ENCODE data around the gene GCN1.

Gene GCN1

GRCh38 chr12:120181991-120182631 lies 12.4 kb downstream of the GCN1 start:
- no peak for DNase-seq

- no peak for DNase-seq
Measured at GRCh38 chr12:120180975-120181374, 13.5 kb downstream of the GCN1 start.

- DNase-seq, result no peak
Measured at GRCh38 chr12:120175537-120175936, 19.0 kb downstream of the GCN1 start.

GRCh38 chr12:120175062-120175461 lies 19.5 kb downstream of the GCN1 start:
- DNase-seq, result no peak

DNA sequence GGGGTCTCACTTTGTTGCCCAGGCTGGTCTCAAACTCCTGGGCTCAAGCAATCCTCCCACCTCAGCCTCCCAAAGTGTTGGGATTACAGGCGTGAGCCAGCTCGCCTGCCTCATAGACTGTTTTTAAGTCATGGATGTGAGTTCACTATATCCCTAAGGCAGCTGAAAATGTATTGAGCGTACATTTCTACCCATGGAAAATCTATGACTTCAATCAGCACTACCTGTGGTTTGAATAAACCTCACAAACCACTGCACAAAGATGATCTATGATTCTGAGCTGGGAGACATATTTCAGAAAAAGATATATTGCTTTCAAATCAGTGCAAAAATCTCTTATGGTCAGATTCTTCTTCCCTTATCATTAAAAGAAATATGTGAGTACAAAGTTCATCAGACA lies 22.5 kb downstream of the GCN1 start:
- peak in 1 of 5 experiments; percentile 35 for DNase-seq

- no peak for DNase-seq
Measured at GRCh38 chr12:120170631-120171030, 23.9 kb downstream of the GCN1 start.

DNA sequence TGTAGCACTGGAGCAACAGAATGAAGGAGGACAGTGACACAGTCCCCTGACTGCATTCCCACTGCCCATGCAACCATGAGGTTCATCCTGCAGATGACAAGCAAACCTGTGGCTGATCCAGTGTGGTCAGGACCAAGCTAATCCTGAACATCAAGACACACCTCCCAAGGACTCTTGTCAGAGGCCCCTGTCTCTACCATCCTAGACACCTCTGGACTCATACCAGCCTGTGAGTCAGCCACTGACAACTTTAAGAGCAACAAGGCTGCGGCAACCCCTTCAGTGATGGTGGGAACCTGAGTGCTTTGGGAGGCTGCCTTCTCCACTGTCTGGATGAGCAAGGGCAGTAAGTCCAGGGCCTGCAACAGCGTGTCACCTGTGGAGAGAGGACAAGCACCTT lies 24.6 kb downstream of the GCN1 start:
- no peak for DNase-seq

- no peak for DNase-seq
Measured at GRCh38 chr12:120168337-120168736, 26.2 kb downstream of the GCN1 start.

GRCh38 chr12:120167529-120168095 lies 26.9 kb downstream of the GCN1 start:
- no peak for DNase-seq

- no peak for DNase-seq
Measured at GRCh38 chr12:120164293-120164692, 30.2 kb downstream of the GCN1 start.

DNA sequence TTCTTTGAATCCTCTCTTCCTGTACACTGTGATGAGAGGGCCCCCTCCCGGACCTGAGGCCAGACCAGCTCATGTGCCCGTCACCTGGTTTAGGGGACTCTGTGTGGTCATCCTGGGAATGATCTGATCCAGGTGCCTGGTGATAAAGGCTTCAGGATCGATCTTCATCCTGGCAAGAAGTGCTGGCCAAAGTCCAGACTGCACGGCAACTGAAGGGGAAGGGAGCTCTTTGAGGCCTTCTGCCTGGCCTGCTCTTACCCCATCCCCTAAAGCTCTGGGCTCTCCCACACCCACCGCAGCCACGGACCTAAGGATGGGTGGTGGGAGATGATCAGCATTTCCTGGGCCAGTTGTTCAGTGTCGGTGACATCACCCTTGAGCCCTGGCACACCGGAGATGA lies 31.8 kb downstream of the GCN1 start:
- no peak for DNase-seq

DNA sequence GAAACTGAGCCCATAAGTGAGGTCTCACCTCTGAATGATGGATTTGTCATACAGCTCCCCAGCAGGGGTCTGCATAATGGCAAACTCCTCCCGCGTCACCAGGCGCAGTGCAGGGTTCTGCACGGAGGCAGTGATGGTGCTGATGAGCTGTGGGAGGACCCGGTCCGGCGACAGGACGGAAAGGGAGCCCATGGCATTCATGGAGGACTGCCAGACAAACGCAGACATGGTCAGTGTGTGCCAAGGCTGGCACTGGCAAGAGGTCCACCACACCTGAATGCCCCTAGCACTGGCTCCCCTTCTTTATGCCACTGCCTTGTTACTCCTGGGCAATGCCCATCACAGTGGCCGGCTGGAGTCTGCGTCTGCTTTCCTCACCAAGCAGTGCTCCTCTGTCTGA lies 32.7 kb downstream of the GCN1 start:
- no peak for DNase-seq

GRCh38 chr12:120159509-120160237 lies 34.8 kb downstream of the GCN1 start:
- DNase-seq, result no peak

DNA sequence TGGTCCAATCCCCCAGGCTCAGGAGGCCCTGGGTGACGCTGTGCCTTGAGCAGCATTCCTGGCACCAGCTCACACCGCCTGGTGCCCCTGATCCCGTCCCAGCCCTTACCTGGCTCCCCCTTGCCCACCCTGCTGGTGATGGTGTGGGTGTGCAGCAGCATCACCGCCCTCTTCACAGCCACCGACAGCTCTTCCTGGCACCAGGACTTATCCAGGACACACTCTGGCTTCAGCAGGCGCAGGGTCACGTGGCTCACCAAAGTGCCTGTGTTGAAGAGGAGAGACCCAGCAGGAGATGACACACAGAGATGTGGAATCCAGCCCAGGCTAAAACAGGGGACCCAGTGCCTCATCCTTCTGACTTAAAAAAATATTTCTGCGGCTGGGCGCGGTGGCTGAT lies 36.2 kb downstream of the GCN1 start:
- no peak for DNase-seq

GRCh38 chr12:120157678-120158077 lies 36.8 kb downstream of the GCN1 start:
- DNase-seq, result no peak

DNA sequence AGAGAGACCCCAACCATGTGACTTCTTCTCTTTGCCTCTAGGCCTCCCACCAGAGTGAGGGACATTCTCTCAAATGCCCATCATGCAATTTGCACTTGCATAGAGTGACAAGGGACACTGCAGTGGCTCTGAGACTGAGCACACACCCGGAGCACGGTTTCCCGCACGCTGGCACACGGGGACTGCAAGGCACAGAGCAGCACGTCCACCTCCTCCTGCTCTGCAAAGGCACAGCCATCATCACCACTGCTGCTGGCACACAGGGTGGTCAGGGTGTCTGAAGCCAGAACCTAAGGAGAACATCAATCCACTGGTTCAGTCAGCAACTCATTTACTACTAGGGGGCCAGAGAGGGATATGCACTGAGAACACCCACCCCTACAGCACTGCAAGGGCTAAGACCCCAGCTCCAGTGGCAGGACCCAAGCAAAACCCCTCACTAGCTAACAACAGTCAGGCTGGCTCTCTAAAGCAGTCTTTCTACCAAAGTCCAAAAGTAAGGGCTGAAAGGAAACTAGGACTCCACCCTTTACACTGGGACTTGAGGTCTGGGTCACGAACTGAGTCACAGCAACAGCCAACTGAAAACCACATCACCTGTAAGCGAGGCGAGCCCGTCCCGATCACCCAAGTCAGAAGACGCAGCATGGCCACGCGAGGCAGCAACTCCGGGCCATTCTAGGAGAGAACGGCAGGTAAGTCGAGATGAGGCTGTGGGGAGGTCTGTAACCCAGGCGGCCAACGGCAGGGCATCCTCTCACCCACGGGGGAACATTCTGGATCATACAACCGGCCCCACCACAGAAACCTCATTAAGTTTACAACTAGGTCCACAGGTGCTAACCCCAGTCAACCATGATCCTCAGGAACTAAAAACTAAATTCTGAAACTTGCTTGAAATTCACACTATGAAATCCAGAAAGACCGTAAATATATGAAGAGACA lies 37.9 kb downstream of the GCN1 start:
- peak in 1 of 5 experiments; percentile 11 for DNase-seq

DNA sequence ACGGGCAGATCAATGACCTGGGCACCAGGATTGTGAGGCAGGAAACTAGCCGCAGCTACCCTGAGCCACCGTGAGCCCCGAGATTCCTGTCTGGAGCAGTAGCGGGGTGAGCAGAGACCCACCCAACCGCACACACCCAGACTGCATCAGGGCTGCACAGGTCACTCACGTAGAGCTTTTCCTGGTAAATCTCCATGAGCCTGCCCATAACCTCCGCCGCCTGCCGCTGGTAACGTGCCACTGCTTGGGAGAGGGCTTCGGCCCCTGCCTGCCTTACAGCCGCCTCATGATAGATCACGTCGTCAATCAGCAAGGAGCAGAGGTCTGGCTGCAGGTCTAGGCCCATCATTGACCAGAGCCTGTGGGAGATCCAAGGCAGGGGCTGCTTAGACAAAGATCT lies 39.4 kb downstream of the GCN1 start:
- no peak for DNase-seq

DNA sequence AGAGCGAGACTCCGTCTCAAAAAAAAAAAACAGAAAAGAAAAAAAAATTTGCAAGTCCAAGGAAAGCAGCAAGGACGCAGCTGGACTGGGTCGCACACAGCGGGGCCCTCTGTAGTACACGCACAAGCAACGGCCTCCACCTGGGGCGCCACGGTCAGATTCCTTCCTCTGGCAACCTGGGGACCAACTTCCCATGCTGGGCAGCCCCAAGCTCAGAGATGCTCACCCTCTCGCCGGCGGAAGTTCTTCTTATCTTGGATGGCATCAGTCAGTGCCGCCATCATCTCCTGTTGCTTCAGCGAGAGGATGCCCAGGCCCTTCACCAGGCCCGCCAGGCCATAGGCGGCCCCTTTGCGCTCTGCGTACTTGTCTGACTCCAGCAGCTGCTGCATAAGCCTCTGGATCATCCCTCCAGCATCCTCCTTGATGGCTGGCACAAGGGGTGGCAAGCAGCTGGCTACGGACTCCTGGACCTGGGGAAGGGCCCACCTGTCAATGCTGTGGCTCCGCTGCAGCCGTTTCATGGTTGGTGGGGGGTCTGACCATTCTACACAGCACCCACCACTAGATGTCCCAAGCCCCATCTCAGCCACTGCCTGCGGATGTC lies 43.5 kb downstream of the GCN1 start:
- no peak for DNase-seq

DNA sequence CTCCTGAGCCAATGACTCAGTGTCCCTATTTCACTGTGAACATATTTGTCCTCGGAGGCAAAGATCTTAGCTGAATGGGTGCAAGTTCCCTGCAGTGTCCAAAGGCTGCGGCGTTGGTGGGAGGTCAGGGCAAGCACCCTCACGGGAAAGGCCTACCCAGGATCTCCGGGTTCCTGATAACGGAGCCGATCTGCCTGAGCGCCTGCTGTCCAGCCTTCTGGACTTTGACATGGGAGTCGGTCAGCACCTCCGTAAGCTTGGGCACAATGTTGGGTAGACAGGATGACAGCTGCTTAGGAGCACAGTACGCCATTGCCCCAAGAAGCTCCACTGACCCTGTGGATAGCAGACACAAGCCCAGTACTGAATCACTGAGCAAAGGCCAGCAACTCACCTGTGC lies 46.5 kb downstream of the GCN1 start:
- no peak for DNase-seq

DNA sequence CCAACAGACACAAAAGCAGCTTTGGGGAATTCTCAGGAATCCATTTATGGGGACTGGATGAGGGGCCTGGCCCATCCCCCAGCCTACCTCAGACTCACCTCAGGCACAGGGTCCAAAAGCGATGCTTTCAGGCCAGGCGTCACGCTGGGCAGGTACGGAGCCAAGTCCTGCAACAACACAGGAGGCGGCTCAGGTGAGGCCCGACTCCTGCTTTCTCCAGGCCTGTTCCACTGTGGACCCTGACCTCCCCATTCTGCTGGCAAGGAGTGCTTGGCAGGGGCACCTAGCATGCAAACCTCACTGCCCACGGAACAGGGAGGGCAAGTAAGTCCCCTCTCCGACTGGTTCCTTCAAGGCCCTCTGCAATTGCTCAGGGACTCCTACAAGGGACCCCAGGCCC lies 49.4 kb downstream of the GCN1 start:
- no peak for DNase-seq

DNA sequence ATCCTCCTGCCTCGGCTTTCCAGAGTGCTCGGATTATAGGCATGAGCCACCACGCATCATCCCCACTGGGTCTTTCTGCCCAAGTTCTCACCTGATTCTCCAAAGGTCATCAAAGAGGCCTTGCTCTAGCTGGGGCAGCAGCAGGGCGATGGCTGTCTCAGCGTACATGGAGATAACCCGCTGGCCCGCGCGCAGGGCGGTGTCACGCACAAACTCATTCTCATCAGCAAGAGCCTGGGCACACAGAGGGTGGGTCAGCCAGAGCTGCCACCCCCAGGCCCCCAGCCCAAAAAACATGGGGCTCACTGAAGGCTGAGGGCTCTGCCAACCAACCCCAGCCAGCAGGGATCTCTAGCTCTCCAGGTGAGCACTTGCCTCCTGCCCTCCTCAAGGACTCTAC lies 50.3 kb downstream of the GCN1 start:
- no peak for DNase-seq

DNA sequence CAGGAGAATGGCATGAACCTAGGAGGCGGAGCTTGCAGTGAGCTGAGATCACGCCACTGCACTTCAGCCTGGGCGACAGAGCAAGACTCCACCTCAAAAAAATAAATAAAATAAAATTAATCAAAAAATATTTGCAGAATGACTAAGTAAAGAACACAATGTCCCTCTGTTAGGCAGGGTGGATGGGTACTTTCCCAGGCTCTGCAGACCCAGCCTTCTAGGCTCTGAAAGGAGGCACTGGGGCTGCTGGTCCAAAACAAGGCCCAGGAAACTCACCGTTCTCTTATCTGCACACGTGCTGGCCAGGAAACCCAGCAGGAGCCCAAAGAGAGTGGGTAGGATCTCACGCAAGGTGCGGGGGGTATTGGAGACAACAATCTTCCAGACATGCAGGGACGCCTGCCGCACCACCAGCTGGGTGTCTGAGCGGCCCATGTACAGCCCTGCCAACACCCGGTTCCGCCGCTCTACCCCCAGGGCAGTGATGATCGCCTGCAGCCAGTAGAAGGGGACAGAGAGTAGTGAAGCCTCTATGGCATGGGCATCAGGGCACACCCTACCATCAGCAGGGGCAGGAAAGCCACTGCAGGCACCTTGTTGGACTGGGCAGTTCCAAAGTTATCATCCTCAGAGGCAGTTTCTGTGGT lies 52.2 kb downstream of the GCN1 start:
- no peak for DNase-seq
